Stimulated activated CD4-positive, alpha-beta T cell treated with anti-CD3 and anti-CD28 coated beads, Interleukin-2, amount 100 ng/mL, for 48 hours (primary cell): Measurements from ENCODE around the gene CSH1.
"Not testable (repeated sequence)": the region's sequence is repeated elsewhere in the genome, so short reads cannot be mapped to it uniquely, and the experiment has no call there.

Experiments
- DNase-seq, 2 donors: peaks; one replicate each; pipeline ENCODE4 v3.0.0-alpha.2; 2020

The CSH1 gene

GRCh38 chr17:63898899-63899798 lies 2.8 kb upstream of the CSH1 start:
- DNase-seq: peak; percentile 26 to 40

GRCh38 chr17:63894821-63895220 lies 1.6 kb downstream of the CSH1 start:
- DNase-seq: not testable (repeated sequence)

GRCh38 chr17:63894021-63894420 lies 2.4 kb downstream of the CSH1 start:
- not testable (repeated sequence) for DNase-seq

GRCh38 chr17:63892316-63893037 lies 3.9 kb downstream of the CSH1 start:
- not testable (repeated sequence) for DNase-seq

- not testable (repeated sequence) for DNase-seq
Observed at GRCh38 chr17:63889026-63889848, 7.1 kb downstream of the CSH1 start.

- not testable (repeated sequence) for DNase-seq
Observed at GRCh38 chr17:63885119-63885518, 11.3 kb downstream of the CSH1 start.

GRCh38 chr17:63882626-63883126 lies 13.7 kb downstream of the CSH1 start:
- not testable (repeated sequence) for DNase-seq

GRCh38 chr17:63881935-63882601 lies 14.3 kb downstream of the CSH1 start, which contains the start of gene GH2:
Gene GH2 (minus strand): TSS chr17:63881944. CDS start chr17:63881801, 143 bp downstream.
- peak; percentile 63 to 65 for DNase-seq

- DNase-seq: not testable (repeated sequence)
Observed at GRCh38 chr17:63881337-63881736, 15.0 kb downstream of the CSH1 start.

GRCh38 chr17:63880706-63881105 lies 15.7 kb downstream of the CSH1 start:
- no peak for DNase-seq

GRCh38 chr17:63878413-63878812 lies 18.0 kb downstream of the CSH1 start:
- not testable (repeated sequence) for DNase-seq

- DNase-seq: not testable (repeated sequence)
Observed at GRCh38 chr17:63874693-63875092, 21.7 kb downstream of the CSH1 start.

GRCh38 chr17:63874061-63874626 lies 22.2 kb downstream of the CSH1 start:
- DNase-seq: not testable (repeated sequence)

- DNase-seq: not testable (repeated sequence)
Observed at GRCh38 chr17:63873577-63873976, 22.8 kb downstream of the CSH1 start, which contains the start of gene CSH2. Gene CSH2 (minus strand): TSS chr17:63873677. CDS start chr17:63873614, 63 bp downstream.

- DNase-seq: not testable (repeated sequence)
Observed at GRCh38 chr17:63871646-63872365, 24.6 kb downstream of the CSH1 start.

GRCh38 chr17:63870292-63870665 lies 26.1 kb downstream of the CSH1 start:
- not testable (repeated sequence) for DNase-seq

GRCh38 chr17:63869491-63870291 lies 26.7 kb downstream of the CSH1 start:
- not testable (repeated sequence) for DNase-seq

GRCh38 chr17:63866625-63867024 lies 29.7 kb downstream of the CSH1 start:
- DNase-seq: not testable (repeated sequence)

- DNase-seq: no peak
Observed at GRCh38 chr17:63859257-63859656, 37.1 kb downstream of the CSH1 start.

- DNase-seq: not testable (repeated sequence)
Observed at GRCh38 chr17:63856425-63856824, 39.9 kb downstream of the CSH1 start.
